HG03280 (cell line): Measurements from ENCODE around the gene SH3BP2.

Experiments used
- ATAC-seq: cut with Tn5 transposase; IDR thresholded peaks from one replicate; pipeline ENCODE4 v1.9.1; 2021; ENCODE audit warnings: mild to moderate bottlenecking, moderate library complexity; ENCODE audit not compliant: unreplicated experiment

Gene SH3BP2

DNA sequence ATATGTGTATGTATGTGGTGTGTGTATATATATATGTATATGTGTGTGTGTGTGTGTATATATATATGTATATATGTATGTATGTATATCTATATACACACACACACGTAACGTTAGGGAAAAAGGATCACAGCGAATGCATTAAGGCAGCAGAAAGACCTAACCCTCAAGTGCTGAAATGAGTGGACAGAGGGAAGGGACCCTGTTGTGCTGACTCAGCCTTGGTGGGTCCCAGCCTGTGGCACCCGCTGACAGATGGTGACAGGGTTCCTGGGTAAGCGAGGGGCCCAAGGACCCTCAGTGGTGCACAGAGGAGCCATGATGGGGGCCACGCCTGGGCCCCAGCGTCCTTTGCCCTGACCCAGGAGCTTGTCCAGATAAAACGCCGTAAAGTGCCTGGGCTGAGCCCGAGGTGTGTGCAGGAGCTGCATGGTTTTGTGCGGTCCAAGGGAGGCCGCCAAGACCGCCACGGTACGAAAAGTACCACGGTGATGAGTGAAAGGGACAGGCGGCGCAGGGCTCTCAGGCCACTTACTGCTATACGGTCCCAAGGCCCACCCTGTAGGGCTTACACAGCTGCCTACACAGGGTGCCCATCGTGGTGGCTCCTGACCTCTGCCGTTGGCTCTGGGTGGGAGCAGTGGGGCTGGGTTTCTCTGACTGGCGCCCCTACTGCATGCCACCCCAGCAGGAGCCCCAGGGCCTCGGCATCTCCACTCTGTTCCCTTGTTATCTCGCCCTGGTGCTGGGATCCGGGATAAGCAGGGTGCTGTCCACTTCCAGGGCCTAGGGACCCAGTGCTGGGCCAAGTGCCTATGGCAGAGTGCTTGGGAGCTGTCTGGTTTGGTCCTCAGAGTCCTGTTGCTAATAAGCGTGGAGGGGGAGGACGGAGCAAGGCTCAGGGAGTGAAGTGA lies 10.0 kb downstream of the SH3BP2 start:
- no peak for ATAC-seq

DNA sequence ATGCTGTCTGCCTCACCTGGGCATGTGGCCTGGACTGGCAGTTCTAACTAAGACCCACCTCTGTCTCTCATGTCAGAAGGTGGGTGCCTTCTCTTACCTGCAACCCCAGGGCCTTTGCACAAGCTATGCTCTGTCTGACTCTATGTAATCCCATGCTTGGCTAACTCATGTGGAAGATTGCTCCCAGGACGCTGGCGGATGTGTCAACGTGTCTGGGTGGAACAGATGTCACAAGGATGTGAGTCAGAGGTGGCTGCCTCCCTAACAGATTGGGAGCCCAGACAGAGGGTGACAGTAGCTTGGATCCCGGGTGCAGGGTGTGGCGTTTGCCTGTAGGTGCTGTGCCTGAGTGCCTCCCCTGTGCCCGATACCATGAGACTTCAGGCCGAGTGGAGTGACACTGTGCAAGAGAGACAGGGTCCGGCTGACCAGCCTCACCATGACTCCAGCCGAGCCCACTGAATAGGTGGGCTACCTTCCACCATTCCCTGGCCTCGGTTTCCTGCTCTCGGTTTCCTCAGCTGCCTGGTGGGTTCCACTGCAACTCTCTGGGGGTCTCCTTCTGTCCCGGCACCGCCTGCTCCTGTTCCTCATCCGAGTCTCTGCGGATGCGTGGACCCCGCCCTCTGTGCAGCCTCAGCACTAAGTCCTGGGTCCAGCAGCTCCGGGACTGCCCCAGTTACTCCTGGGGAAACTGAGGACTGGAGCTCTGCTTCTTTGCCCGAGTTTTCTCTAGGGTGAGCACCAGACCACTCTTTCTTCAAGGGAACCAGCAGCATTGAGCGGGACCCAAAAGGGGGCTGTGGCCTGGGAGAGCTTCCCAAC lies 11.0 kb downstream of the SH3BP2 start:
- ATAC-seq = no peak

- no peak for ATAC-seq
Observed at GRCh38 chr4:2804449-2804972, 11.6 kb downstream of the SH3BP2 start.

GRCh38 chr4:2804973-2805501 lies 12.2 kb downstream of the SH3BP2 start:
- no peak for ATAC-seq

DNA sequence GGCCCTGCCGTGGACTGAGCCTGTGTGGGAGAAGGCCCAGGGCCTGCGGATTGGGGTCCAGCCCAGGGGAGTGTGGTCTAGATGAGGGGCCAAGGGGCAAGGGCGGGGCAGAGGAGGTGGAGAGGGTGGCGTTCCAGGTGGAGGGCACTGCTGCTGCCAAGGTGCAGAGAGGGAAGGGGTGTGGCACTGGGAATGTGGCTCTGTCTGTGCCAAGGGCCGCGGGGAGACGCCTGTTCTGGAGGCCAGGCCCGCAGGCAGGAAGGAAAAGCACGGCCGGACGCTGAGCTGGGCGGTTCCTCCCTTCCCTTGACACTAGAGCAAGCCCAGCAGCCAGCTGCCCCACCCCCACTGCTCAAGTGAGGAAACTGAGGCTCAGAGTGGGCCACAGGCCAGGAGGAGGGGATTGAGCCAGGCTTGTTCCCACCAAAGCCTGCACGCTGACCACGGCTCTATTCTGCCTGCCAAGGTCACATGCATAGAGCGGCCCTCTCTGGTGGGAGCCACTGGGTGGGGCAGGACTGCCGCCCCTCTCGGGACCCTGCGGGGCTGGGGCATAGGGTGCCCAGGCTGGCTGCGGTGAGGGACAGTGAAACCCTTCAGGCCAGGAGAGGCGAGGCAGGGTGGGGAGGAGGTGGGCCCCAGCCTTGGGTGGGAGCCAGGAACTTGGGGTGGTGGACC lies 13.0 kb downstream of the SH3BP2 start:
- no peak for ATAC-seq

GRCh38 chr4:2806390-2807355 lies 13.8 kb downstream of the SH3BP2 start:
- ATAC-seq = no peak

GRCh38 chr4:2807571-2807970 lies 14.7 kb downstream of the SH3BP2 start:
- ATAC-seq = no peak

GRCh38 chr4:2808001-2808400 lies 15.1 kb downstream of the SH3BP2 start:
- no peak for ATAC-seq

GRCh38 chr4:2809610-2810180 lies 16.8 kb downstream of the SH3BP2 start:
- ATAC-seq = no peak

DNA sequence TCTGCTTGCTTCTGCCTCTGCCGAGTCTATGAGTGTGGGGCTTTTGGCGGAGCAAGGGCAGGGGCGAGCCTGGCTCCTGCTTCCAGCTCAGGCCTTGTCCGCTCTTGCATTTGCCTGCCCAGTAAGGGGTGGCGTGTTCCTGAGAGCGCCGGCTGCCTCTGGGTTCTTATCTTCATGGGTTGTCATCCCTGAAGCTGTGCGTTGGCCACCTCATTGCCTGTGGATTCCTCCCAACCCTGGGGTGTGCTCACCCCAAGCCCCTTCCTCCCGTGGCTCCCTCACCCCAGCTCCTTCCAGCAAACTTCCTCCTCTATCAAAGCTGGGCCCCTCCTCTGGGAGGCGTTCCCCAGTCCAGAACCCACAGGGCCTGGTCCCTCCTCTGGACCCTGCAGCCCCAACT lies 17.5 kb downstream of the SH3BP2 start:
- no peak for ATAC-seq

- peak; percentile 53 for ATAC-seq
Observed at GRCh38 chr4:2811830-2812611, 19.1 kb downstream of the SH3BP2 start.

- ATAC-seq = peak; percentile 17
Observed at GRCh38 chr4:2812612-2813354, 19.9 kb downstream of the SH3BP2 start.

GRCh38 chr4:2813446-2814405 lies 20.8 kb downstream of the SH3BP2 start:
- ATAC-seq = no peak

GRCh38 chr4:2814627-2815270 lies 21.9 kb downstream of the SH3BP2 start:
- ATAC-seq = no peak

DNA sequence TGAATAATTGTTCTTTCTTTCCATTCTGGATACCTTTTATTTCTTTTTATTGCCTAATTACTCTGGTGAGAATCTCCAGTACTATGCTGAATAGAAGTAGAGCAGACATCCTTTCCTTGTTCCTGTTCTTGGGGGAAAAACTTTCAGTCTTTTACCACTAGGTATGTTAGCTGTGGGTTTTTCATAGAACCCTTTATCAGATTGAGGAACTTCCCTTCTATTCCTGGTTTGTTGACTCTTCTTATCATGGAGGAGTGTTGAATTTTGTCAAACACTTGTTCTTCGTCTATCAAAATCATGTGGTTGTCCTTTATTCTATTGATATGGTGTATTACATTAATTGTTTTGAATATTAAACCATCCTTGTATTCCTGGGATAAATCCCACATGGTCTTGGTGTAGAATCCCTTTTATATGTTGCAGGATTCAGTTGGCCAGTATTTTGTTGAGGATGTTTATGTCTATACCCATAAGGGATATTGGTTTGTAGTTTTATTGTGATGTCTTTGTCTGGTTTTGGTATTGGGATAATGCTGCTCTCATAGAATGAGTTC lies 23.6 kb downstream of the SH3BP2 start:
- no peak for ATAC-seq

DNA sequence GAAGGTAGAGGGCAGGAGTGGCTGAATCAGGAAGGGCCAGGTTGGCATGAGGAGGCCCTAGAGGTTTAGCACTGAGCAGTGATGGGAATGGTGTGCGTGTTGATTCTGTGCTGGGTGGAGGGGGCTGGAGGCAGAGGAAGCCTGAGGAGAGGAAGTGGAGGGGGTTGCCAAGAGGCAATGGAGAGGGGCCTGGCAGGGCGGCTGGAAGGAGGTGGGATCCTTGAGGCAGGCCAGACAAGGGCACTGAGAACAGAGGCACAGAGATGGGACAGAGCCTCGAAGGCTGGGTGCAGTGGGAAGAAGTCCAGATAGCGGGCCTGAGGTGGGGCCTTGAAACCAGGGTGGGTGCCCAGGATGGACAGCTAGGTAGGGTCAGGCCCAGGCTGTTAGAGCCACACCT lies 24.3 kb downstream of the SH3BP2 start:
- no peak for ATAC-seq
